Measurements from ENCODE around the gene DUS1L.

The DUS1L gene

DNA sequence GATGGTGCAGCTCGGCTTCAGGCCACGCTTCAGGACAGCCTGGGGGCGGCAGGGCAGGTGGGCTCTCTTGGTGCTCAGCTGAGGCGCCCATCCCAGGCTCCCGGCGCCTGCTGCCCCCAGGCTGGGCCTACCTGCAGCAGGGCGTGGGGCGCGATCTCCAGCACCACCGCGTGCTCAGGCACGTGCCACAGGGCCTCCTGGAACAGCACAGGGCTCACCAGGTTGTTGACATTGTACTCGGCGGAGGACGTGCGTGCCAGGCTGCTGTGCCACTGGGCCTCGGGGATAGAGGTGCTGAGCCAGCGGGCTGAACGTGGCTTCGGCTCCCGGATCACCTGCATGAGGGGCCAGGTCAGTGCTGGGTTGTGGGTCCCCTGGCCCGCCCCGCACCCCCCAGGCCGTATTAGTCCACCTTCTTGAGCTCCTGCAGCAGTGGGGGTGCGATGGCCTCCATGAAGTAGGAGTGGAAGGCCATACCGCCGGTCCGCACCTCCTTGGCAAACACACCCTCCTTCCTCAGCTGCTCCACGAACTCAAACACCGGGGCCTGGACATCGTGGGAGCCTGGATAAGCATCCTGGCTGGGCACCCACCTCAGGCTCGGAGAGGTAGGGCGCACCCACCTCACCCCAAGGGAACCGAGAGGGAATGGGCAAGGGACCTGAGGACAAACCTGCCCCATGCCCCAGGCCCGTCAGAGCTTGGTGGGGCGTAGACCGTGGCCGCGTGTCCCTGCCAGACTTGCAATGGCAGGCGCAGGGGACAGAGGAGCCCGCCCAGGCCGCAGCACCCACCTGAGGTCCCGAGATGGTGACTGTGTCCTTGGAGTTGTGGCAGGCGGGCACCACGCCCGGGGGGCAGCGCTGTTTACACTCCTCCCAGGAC, 23.5 kb upstream of the DUS1L start:
- H3K4me3 ChIP-seq (ENCODE audit: low read depth, low read length): no peak overlapping the region

GRCh38 chr17:82087961-82088837, 22.6 kb upstream of the DUS1L start:
- no peak overlapping the region for H3K4me3 ChIP-seq (ENCODE audit: low read depth, low read length)

DNA sequence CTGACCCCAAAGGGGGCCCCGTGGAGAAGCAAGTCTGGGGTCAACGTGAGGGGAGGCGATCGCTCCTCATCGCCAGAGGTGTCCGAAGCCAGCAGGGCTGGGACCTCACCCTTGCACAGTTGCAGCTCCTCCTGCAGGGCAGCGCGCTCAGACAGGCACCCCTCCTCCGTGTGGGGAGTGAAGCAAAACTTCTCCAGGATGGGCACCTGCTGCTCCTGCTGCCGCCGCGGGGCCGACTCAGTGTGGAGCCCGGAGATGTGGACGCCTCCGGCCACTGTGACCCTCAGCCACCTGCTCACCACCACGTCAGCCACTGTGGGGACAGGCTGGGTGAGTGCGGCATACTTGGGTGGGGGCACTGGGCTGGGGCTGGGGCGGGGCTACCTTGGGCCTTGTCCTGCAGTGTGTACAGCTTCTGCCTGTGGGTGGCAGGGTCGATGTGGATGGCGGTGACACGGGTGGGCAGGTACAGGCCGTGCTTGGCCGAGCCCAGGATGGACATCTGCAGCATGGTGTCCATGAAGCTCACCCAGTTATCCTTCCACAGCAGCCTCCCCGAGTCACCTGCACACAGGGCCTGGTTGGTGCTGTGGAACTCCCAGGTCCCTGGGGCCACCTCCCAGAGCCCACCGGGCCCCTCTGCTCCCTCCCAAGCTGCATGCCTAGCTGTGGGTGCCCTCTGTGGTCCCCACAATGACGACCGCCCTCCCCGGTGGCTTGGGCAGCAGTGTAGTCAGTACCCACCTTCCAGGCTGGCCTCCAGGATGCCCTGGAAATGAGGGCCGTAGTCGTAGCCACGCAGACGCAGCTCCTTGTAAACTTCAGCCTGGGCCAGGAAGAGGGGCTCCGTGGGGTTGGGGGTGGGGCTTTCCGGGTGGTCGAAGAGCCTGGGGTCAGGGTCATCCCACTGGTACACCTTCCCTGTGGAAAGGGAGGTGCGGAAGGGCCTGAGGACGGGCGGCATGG, 21.6 kb upstream of the DUS1L start:
- no peak overlapping the region for H3K4me3 ChIP-seq (ENCODE audit: low read depth, low read length)

GRCh38 chr17:82085931-82086764, 20.5 kb upstream of the DUS1L start:
- H3K4me3 ChIP-seq (ENCODE audit: low read depth, low read length): no peak overlapping the region

GRCh38 chr17:82085031-82085861, 19.6 kb upstream of the DUS1L start:
- no peak overlapping the region for H3K4me3 ChIP-seq (ENCODE audit: low read depth, low read length)

DNA sequence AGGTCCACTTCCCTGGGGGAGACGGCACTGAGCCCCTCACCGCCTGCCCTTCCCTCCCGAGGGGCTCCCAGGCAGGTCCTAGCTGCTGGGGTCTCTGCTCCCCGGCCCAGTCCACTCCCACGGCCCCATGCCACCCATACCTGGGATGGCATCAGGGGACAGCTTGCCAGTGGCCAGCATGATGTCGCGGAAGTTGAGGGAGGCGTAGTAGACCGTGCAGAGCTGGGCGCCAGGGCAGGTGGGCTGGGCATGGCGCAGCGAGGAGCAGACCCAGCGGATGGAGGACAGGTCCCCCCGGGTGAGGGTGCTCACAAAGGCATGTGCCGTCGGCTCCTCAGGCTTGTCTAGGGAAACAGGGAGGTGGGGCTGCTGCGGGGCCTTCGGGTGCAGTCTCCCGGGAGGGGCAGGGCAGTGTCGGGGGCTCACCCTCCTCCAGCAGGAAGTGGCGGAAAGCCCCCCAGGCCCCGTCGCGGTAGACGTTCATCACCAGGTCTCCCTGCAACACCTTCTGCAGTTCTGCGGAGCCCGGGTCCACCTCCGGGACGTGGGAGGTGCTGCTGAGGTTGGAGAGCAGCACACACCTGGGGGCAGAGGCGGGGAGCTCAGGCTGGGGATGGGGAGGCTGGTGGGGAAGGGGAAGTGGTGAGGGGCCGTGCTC, 18.9 kb upstream of the DUS1L start:
- H3K4me3 ChIP-seq (ENCODE audit: low read depth, low read length): no peak overlapping the region

- no peak overlapping the region for H3K4me3 ChIP-seq (ENCODE audit: low read depth, low read length)
Observed at GRCh38 chr17:82083533-82084359, 18.1 kb upstream of the DUS1L start.

- no peak overlapping the region for H3K4me3 ChIP-seq (ENCODE audit: low read depth, low read length)
Observed at GRCh38 chr17:82083009-82083408, 17.4 kb upstream of the DUS1L start.

DNA sequence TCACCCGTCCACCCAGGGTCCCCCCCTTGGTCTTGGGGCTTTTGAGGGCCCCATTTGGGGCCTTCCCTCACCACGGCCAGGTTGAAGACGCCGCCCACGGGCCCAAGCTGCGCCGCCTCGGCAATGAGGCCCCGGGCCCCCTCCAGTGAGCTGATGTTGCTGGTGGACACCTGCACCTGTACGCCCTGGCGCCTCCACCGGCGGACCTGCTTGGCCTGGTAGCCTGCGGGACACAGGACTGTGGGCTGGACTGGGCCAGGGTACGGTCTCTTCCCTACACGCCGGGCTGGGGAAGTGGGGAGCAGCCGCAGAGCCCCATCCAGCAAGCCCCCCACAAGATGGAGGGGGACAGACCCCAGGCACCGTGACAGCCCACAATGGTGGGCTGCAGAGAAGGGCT, 16.9 kb upstream of the DUS1L start:
- H3K4me3 ChIP-seq (ENCODE audit: low read depth, low read length): no peak overlapping the region

DNA sequence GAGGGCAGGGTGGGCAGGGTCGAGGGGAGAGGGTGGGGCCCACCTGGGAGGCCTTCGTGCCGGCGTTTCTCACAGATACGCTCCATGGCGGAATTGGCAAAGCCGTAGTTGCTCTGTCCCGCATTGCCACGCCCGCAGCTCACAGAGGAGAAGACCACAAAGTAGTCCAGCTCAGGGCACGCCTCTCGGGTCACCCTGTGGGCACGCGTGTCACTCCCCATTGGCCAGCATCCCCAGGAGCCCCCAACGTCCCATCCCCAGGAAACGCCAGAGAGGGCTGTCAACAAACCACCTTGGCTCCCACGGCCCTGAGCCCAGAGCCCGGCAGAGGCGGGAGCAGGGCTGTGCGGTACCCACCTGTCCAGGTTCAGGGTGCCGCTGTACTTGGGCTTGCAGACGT, 16.4 kb upstream of the DUS1L start:
- no peak overlapping the region for H3K4me3 ChIP-seq (ENCODE audit: low read depth, low read length)

GRCh38 chr17:82081546-82081945, 15.9 kb upstream of the DUS1L start:
- H3K4me3 ChIP-seq (ENCODE audit: low read depth, low read length): no peak overlapping the region

DNA sequence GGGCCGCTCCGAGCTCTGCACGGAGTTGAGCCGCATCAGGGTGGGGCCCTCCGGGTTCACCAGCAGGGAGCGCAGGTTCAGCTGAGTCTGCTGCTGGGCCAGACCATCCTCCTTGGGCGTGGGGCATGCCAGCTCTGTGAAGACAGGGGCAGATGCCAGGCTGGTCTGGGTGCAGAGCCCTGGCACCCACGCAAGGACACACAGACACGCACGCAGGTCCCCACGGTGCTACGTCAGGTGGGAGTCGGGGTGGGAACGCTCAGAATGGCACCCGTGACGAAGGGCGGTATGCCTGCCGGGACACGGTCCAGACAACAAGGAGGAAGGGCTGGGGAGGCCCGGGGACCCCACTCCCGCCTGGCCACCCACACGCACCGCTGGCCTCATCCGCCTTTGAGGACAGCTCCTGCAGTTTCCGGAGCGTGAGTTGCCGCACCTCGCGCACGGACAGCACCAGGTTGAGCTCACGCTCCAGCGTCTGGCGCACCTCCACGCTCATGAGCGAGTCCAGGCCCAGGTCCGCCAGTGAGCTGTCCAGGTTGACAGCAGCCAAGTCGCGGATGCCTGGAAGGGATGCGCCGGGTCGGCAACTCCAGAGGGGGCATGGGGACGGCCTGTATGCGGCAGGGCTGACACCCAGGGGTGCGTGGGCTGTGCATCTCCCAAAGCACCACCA, 15.3 kb upstream of the DUS1L start:
- no peak overlapping the region for H3K4me3 ChIP-seq (ENCODE audit: low read depth, low read length)

- no peak overlapping the region for H3K4me3 ChIP-seq (ENCODE audit: low read depth, low read length)
Observed at GRCh38 chr17:82080048-82080788, 14.6 kb upstream of the DUS1L start.

DNA sequence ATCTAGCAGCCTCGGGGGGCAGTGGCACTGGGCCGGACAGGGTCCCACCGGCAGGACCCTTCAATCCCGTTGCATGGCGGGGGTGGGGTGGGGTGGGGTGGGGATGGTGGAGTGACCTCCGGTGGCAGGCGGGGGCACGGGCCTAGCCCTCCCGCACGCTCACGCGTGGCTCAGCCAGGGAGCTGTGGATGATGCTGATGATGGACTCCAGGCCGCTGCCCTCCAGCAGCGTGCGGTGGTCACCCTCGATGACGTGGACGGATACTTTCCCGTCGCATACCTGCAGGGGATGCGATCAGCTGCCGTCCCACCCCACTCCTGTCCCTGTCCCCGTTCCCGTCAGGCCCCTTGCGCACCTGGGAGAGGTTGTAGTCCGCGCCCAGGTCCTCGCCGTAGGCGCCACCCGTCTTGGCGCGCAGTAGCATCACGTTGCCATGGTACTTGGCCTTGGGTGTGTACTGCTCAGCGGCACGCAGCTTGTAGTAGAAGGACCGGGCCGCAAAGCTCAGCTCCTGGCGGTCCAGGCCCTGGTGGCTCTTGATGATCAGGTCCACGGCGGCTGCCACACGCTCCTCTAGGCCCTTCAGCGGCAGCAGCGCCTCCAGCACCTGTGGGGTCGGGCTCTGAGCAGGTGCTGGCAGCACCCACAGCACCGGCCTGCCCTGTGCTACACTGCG, 13.5 kb upstream of the DUS1L start:
- H3K4me3 ChIP-seq (ENCODE audit: low read depth, low read length): no peak overlapping the region

- no peak overlapping the region for H3K4me3 ChIP-seq (ENCODE audit: low read depth, low read length)
Observed at GRCh38 chr17:82078433-82078832, 12.8 kb upstream of the DUS1L start.

Data from iPS-11a (cell line).